Mucosa of rectum (tissue), 2 donors: ENCODE results near the gene ELMOD3.
"Not testable (repeated sequence)": the region's sequence is repeated elsewhere in the genome, so short reads cannot be mapped to it uniquely, and the experiment has no call there.

Experiments used
- H3K27ac ChIP-seq, 2 donors: one replicate each; pipeline ENCODE4 v1.7.0; 2013; ENCODE audit warnings: inconsistent platforms in 2 of 2, low read depth in 2 of 2, low read length in 2 of 2
- H3K27me3 ChIP-seq, 2 donors: one replicate each; pipeline ENCODE4 v1.7.0; 2013; ENCODE audit warnings: low read length in 2 of 2; ENCODE audit not compliant: control insufficient read depth in 2 of 2, insufficient read depth in 2 of 2
- H3K36me3 ChIP-seq, 2 donors: one replicate each; pipeline ENCODE4 v1.7.0; 2013; ENCODE audit warnings: low read length in 2 of 2; ENCODE audit not compliant: control insufficient read depth in 2 of 2, insufficient read depth in 2 of 2
- H3K4me1 ChIP-seq, 2 donors: one replicate each; pipeline ENCODE4 v1.7.0; 2013; ENCODE audit warnings: low read length in 2 of 2, mild to moderate bottlenecking in 1 of 2; ENCODE audit not compliant: control insufficient read depth in 2 of 2, insufficient read depth in 2 of 2
- H3K4me3 ChIP-seq, 2 donors: one replicate each; pipeline ENCODE4 v1.7.0; 2013; ENCODE audit warnings: low read length in 2 of 2
- H3K9ac ChIP-seq, 2 donors: one replicate each; pipeline ENCODE4 v1.7.0; 2013; ENCODE audit warnings: low read length in 2 of 2, low read depth in 1 of 2, mild to moderate bottlenecking in 1 of 2
- H3K9me3 ChIP-seq, 2 donors: one replicate each; pipeline ENCODE4 v1.7.0; 2013; ENCODE audit warnings: low read length in 2 of 2; ENCODE audit not compliant: control insufficient read depth in 2 of 2
- donor health status: healthy.
- donor health status: Normal muscosa, but diverticular disease.

The ELMOD3 gene

DNA sequence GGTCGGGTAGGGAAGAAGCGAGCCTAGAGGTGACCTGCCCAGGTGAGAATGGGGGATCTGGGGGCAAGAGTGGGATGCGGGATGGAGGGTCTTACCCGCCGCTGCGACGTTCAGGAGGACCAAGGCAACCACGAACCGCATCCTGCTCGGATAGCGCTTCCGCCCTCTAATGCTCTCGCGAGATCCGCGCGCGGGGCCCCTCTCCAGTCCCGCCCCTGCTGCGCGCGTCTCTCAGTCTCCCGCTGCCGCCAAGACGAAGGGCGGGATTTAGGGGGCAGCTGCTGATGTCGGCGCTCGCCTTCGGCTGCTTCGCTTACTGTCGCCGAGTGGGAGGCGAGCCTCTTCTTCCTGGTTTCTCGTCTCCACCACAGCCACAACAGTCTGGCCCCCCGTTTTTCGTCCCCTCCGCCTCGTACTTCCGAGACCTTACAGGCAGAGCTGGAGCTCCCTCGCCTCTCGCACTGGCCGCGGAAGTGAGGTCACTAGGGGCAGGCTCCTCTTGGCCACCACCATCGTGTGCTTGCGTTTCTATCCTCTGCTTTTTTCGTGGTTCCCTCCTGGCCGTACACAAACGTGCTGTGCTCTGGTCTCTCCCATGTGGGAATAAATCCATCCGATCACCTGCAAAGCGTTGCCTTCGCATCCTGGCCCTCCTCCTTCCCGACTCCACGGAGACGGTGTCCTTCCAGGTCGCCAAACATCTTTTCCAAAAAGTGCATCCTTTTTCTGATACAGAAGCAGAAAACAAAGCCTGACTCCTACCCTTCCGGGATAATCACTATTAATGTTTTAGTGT lies 26.5 kb upstream of the ELMOD3 start, which contains the start of gene TGOLN2:
Gene TGOLN2, minus strand, starts transcription at position 168 of the 796 bp plus-strand sequence. Its CDS starts 27 bp downstream, at position 141.
- Histone ChIP-seq H3K9ac (peak within 1 kb of the TSS; percentile 95 to 98), H3K4me3 (peak within 1 kb of the TSS; percentile 99), H3K36me3 (peaks cover 14 to 16% of the 10 kb centered on the region in 2 donors), H3K27ac (peak within 1 kb of the TSS; percentile 97 to 99), H3K4me1 (peaks cover 32 to 39% of the 10 kb centered on the region in 2 donors), H3K27me3 (no peaks in the 10 kb centered on the region), H3K9me3 (no peaks in the 10 kb centered on the region)

DNA sequence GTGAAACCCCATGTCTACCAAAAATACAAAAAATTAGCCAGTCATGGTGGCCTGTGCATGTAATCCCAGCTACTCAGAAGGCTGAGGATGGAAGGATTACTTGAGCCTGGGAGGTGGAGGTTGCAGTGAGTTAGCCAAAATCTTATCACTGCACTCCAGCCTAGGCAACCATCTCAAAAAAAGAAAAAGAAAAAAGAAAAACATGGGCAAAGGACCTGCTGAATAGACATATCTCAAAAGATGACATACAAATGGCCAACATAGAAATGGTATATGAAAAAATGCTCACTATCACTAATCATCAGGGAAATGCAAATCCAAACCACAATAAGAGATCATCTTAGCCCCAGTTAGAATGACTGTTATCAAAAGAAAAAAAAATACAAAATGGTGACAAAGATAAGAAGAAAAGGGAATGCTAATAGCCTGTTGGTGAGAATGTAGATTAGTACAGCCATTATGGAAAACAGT lies 25.4 kb upstream of the ELMOD3 start:
- H3K4me1 ChIP-seq, result peaks cover 23 to 32% of the 10 kb centered on the region in 2 donors
- no peak overlapping the region for H3K4me3 ChIP-seq
- no peaks in the 10 kb centered on the region for H3K27me3 ChIP-seq
- H3K36me3 ChIP-seq, result peaks cover 4 to 8% of the 10 kb centered on the region in 2 donors
- H3K9me3 ChIP-seq, result no peaks in the 10 kb centered on the region
- no peak overlapping the region for H3K9ac ChIP-seq
- H3K27ac ChIP-seq, result no peak overlapping the region

DNA sequence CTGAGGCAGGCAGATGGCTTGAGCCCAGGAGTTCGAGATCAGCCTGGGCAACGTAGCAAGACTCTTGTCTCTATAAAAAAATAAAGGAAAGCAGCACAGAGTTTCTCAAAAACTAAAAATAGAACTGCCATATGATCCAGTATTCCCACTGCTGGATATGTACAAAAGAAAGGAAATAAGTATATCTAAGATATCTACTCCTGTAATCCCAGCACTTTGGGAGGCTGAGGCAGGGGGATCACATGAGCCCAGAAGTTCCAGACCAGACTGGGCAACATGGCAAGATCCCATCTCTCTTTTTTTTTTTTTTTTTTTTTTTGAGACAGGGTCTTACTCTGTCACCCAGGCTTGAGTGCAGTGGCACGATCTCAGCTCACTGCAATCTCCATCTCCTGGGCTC lies 24.9 kb upstream of the ELMOD3 start:
- not testable (repeated sequence) for H3K27ac ChIP-seq, H3K27me3 ChIP-seq, H3K4me3 ChIP-seq, H3K9ac ChIP-seq, H3K36me3 ChIP-seq, H3K9me3 ChIP-seq
- H3K4me1 ChIP-seq, result peaks cover 19 to 28% of the 10 kb centered on the region in 2 donors

DNA sequence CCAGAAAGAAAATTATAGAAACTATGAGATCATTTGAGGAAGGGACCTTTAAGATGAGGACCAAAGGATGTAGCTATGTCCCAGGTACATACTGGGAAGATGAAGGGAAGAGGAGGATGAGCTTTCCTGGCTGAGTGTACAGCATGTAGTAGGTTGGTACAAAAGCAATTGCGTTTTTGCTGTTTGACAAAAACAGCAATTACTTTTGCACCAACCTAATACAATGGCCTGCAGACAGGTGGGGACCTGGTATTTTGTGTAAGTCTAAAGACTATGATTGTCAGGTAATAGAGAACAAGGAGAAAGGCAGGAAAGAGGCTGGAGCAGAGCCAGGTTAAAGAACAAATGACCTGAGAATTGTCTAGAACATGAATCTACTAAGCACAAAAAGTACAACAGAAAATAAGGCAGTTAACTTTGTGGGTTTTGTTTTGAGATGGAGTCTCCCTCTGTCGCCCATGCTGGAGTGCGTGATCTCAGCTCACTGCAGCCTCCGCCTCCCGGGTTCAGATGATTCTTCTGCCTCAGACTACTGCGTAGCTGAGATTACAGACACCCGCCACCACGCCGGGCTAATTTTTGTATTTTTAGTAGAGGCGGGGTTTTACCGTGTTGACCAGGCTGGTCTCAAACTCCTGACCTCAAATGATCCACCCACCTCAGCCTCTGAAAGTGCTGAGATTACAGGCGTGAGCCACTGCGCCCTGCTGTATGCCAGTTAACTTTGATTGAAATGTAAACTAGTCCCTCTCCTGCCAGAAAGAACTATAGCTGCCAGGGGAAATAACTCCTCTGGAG lies 23.5 kb upstream of the ELMOD3 start:
- Histone ChIP-seq H3K4me3 (no peak overlapping the region), H3K9me3 (no peaks in the 10 kb centered on the region), H3K27ac (no peak overlapping the region), H3K9ac (no peak overlapping the region), H3K27me3 (no peaks in the 10 kb centered on the region), H3K36me3 (peaks cover 0 to 4% of the 10 kb centered on the region in 2 donors), H3K4me1 (peaks cover 13 to 15% of the 10 kb centered on the region in 2 donors)

DNA sequence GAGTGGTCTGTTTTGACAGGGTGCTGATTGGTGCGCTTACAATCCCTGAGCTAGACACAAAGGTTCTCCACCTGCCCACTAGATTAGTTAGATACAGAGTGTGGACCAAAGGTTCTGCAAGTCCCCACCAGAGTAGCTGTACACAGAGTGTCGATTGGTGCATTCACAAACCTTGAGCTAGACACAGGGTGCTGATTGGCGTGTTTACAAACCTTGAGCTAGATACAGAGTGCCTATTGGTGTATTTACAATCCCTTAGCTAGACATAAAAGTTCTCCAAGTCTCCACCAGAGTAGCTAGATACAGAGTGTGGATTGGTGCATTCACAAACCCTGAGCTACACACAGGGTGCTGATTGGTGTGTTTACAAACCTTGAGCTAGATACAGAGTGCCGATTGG lies 20.7 kb upstream of the ELMOD3 start:
- H3K4me1 ChIP-seq, H3K4me3 ChIP-seq, H3K9me3 ChIP-seq, H3K9ac ChIP-seq, H3K27ac ChIP-seq, H3K36me3 ChIP-seq, H3K27me3 ChIP-seq: not testable (repeated sequence)

DNA sequence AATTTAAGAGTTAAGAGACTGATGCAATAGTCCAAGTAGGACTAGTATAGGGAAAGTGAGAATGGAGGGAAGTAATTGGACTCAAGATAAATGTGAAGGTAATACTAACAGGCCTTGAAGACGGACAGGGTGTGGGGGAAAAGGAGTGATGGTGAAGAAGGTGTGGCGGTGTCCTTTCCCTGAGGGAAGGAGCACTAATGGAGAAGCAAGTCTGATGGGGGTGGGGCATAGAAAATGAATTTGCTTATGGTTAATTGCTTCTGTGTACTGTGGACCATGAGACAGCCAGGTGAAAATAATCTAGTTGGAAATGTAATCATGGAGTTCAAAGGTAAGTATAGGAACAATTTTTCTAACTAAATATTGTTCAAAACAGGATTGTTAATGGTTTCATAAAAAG lies 19.6 kb upstream of the ELMOD3 start:
- H3K27me3 ChIP-seq, result no peaks in the 10 kb centered on the region
- no peak overlapping the region for H3K27ac ChIP-seq
- no peaks in the 10 kb centered on the region for H3K36me3 ChIP-seq
- H3K4me3 ChIP-seq, result no peak overlapping the region
- H3K9ac ChIP-seq, result no peak overlapping the region
- H3K4me1 ChIP-seq, result no peaks in the 10 kb centered on the region
- H3K9me3 ChIP-seq, result no peaks in the 10 kb centered on the region

DNA sequence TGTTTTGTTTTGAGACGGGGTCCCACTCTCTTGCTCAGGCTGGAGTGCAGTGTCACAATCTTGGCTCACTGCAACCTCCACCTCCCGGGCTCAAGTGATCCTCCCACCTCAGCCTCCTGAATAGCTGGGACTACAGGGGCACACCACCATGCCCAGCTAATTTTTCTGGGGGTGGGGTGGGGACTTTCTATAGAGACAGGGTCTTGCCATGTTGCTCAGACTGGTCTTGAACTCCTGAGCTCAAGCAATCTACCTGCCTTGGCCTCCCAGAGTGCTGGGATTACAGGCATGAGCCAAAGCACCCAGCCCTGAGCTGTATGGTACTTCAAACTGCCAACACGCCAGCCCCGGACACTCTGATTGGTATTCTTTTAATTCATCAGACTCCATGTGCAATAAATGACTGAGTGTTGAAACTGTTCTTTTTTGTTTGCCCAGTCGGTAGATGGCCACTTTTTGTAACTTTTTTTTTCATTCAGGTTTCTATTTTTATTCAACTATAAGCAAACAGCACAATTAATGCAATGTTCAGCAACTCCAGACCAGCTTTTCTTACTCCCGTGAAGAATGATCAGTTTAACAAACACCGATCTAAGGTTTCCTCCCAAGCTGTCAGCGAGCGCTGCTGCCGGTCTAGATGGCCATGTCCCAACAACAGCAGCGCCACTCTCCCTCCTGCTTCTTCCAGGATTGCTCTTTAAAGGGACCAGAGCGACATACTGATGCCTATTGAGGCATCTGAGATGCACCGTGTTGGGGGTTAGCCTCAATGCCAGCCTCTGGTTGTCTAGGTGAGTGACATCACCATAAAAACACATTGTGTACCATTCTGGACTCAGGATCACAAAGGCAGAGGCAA lies 14.3 kb upstream of the ELMOD3 start:
- Histone ChIP-seq H3K9me3 (no peaks in the 10 kb centered on the region), H3K27me3 (no peaks in the 10 kb centered on the region), H3K36me3 (peaks cover 18 to 24% of the 10 kb centered on the region in 2 donors), H3K9ac (no peak overlapping the region), H3K4me3 (no peak overlapping the region), H3K27ac (no peak overlapping the region), H3K4me1 (no peaks in the 10 kb centered on the region)

DNA sequence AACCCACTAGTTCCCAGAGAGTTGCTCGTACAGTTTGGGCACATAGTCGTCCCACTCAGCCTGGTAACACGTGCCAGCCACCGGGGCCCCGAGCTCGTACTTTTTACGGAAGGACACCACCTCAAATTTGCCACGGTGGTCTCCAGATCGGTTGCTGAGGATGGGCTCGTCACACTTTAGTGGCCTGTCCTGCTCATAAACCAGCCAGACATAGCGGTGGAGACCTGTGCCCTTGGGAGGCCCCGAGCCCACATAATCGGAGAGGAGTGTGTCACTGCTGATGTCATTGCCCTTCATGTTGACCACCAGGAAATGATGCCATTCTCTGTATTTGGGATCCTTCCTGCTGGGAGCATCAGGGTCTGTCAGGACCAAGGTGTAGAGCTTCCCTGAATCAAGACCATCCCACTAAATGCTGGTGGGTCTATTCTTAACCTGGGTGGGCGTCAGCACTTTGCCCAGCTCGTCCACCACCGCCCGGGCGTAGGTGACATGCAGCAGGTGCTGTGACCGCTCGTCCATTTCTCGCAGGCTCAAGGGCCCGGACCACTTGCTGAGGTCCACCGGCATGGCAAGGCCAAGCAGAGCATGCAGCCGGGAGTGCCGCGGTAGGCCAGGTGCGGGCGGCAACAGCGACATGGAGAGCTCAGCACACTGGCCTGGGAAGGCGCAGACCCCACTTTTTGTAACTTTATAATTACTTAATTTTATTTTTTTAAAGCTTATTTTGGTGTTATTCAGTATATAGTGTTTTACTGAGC lies 13.1 kb upstream of the ELMOD3 start:
- Histone ChIP-seq H3K4me1 (no peaks in the 10 kb centered on the region), H3K9ac (no peak overlapping the region), H3K27me3 (no peaks in the 10 kb centered on the region), H3K4me3 (no peak overlapping the region), H3K36me3 (peaks cover 30 to 36% of the 10 kb centered on the region in 2 donors), H3K9me3 (no peaks in the 10 kb centered on the region), H3K27ac (no peak overlapping the region)

DNA sequence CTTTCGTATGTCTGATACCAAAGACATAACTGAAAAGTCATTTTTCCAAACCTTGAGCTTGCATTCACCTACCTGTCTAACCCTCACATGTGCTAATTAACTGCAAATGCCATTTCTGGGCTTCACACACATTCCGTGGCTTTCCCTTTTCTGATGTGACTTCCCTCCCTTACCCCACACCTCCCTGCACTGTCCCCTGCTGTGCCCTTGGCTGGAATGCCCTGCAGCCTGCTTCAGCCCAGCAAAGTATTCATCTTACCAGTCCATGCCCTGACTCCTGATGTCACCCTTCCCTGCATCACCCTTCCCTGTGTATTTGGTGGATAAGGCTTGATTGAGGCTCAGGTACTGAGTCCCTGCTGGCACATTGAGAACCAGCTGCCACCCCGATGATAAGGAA lies 12.4 kb upstream of the ELMOD3 start:
- Histone ChIP-seq H3K27ac (no peak overlapping the region), H3K4me1 (no peaks in the 10 kb centered on the region), H3K9ac (no peak overlapping the region), H3K36me3 (peaks cover 37 to 43% of the 10 kb centered on the region in 2 donors), H3K4me3 (no peak overlapping the region), H3K27me3 (no peaks in the 10 kb centered on the region), H3K9me3 (no peaks in the 10 kb centered on the region)
